ENCODE data around the gene SP4.

Gene SP4

DNA sequence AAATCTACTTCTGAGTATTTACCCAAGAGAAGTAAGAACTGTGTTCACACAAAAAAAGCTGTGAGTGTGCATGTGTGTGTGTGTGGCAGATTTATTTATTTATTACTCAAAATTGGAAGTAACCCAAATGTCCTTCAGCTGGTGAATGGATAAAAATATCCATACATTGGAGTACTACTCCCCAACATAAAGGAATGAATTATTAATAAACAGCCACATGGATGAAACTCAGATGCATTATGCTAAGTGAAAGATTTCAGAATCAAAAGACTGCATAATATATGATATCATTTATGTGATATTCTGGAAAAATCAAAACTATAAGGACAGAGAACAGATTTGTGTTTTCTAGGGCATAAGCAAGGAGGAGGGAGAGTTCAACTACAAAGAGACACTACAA, 67.8 kb downstream of the SP4 start:
- Histone ChIP-seq H3K27me3 (ENCODE audit: insufficient read depth, poor library complexity, severe bottlenecking) (no peaks in the 10 kb centered on the region), H3K27ac (replicated peaks) (no peak overlapping the region), H3K4me3 (replicated peaks; ENCODE audit: insufficient read depth, low read length) (no peak overlapping the region)
- DNase-seq (ENCODE audit: low read depth in 1 of 2, low spot score in 1 of 2), result no peak
- TF ChIP-seq, protein P1, sequence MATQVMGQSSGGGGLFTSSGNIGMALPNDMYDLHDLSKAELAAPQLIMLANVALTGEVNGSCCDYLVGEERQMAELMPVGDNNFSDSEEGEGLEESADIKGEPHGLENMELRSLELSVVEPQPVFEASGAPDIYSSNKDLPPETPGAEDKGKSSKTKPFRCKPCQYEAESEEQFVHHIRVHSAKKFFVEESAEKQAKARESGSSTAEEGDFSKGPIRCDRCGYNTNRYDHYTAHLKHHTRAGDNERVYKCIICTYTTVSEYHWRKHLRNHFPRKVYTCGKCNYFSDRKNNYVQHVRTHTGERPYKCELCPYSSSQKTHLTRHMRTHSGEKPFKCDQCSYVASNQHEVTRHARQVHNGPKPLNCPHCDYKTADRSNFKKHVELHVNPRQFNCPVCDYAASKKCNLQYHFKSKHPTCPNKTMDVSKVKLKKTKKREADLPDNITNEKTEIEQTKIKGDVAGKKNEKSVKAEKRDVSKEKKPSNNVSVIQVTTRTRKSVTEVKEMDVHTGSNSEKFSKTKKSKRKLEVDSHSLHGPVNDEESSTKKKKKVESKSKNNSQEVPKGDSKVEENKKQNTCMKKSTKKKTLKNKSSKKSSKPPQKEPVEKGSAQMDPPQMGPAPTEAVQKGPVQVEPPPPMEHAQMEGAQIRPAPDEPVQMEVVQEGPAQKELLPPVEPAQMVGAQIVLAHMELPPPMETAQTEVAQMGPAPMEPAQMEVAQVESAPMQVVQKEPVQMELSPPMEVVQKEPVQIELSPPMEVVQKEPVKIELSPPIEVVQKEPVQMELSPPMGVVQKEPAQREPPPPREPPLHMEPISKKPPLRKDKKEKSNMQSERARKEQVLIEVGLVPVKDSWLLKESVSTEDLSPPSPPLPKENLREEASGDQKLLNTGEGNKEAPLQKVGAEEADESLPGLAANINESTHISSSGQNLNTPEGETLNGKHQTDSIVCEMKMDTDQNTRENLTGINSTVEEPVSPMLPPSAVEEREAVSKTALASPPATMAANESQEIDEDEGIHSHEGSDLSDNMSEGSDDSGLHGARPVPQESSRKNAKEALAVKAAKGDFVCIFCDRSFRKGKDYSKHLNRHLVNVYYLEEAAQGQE (IDR thresholded peaks at IDR 0.05; ENCODE audit: insufficient replicate concordance, low read depth), result no peak
- TF ChIP-seq GABPA (IDR thresholded peaks at IDR 0.05; ENCODE audit: low read depth) (no peak), CTCF (IDR thresholded peaks at IDR 0.05; ENCODE audit: insufficient read depth, low read length) (no peak), POLR2AphosphoS5 (IDR thresholded peaks at IDR 0.05; ENCODE audit: low read depth) (no peak), SPI1 (IDR thresholded peaks at IDR 0.05; ENCODE audit: borderline replicate concordance, low read depth) (no peak)

GRCh38 chr7:21497072-21497471, 69.2 kb downstream of the SP4 start:
- Histone ChIP-seq H3K27ac (replicated peaks) (no peak overlapping the region), H3K4me3 (replicated peaks; ENCODE audit: insufficient read depth, low read length) (no peak overlapping the region), H3K27me3 (ENCODE audit: insufficient read depth, poor library complexity, severe bottlenecking) (no peaks in the 10 kb centered on the region)
- no peak for DNase-seq (ENCODE audit: low read depth in 1 of 2, low spot score in 1 of 2)
- TF ChIP-seq SPI1 (IDR thresholded peaks at IDR 0.05; ENCODE audit: borderline replicate concordance, low read depth) (no peak), POLR2AphosphoS5 (IDR thresholded peaks at IDR 0.05; ENCODE audit: low read depth) (no peak), GABPA (IDR thresholded peaks at IDR 0.05; ENCODE audit: low read depth) (no peak), CTCF (IDR thresholded peaks at IDR 0.05; ENCODE audit: insufficient read depth, low read length) (no peak)
- TF ChIP-seq, protein P1 (IDR thresholded peaks at IDR 0.05; ENCODE audit: insufficient replicate concordance, low read depth), result no peak

- H3K27me3 ChIP-seq (ENCODE audit: insufficient read depth, poor library complexity, severe bottlenecking), result no peaks in the 10 kb centered on the region
- TF ChIP-seq, protein P1 (IDR thresholded peaks at IDR 0.05; ENCODE audit: insufficient replicate concordance, low read depth), result no peak
- TF ChIP-seq SPI1 (IDR thresholded peaks at IDR 0.05; ENCODE audit: borderline replicate concordance, low read depth) (no peak), GABPA (IDR thresholded peaks at IDR 0.05; ENCODE audit: low read depth) (no peak), POLR2AphosphoS5 (IDR thresholded peaks at IDR 0.05; ENCODE audit: low read depth) (no peak), CTCF (IDR thresholded peaks at IDR 0.05; ENCODE audit: insufficient read depth, low read length) (no peak)
- no peak for DNase-seq (ENCODE audit: low read depth in 1 of 2, low spot score in 1 of 2)
- H3K4me3 ChIP-seq (replicated peaks; ENCODE audit: insufficient read depth, low read length), result no peak overlapping the region
- no peak overlapping the region for H3K27ac ChIP-seq (replicated peaks)
These were observed 72.4 kb downstream of the SP4 start for GRCh38 chr7:21500117-21500832.

Measured in HL-60 (cell line).